GM12892 (cell line): ENCODE data around the gene PID1.

Experiments used
- POLR2A ChIP-seq: IDR thresholded peaks from 2 replicates; pipeline ENCODE4 v1.6.1; 2011; ENCODE audit warnings: low read depth, low read length, control low read depth
- POLR2AphosphoS5 ChIP-seq: IDR thresholded peaks from 2 replicates; pipeline ENCODE4 v1.6.1; 2011; ENCODE audit warnings: low read depth, low read length, control low read depth

DNA sequence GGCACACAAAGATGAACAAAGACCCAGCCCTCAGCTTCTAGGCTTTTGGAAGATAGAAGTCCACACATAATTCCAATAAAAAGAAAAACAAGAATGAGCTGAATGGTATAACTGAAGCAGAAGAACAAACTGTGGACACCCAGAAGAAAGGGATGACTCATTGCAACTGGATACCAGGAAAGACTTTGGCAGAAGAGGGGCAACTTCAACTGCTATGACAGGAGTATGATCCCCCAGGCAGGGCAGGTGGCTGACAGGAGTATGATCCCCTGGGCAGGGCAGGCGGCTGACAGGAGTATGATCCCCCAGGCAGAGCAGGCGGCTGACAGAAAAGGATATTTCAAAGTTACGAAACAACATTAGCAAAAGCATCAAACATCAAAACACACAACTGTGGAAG, 21.6 kb downstream of the PID1 start:
- TF ChIP-seq POLR2A (no peak), POLR2AphosphoS5 (no peak)
